GM21723 (cell line): Measurements from ENCODE around the gene TMEM126B.
"Not testable (repeated sequence)": the region's sequence is repeated elsewhere in the genome, so short reads cannot be mapped to it uniquely, and the experiment has no call there.

Experiments
- ATAC-seq: cut with Tn5 transposase; IDR thresholded peaks from one replicate; pipeline ENCODE4 v1.9.1; 2021; ENCODE audit warnings: mild to moderate bottlenecking, moderate library complexity; ENCODE audit not compliant: unreplicated experiment

The TMEM126B gene

GRCh38 chr11:85647604-85648299 lies 19.4 kb downstream of the TMEM126B start, which contains the start of gene TMEM126A:
TMEM126A (plus strand) TSS chr11:85647967; CDS start chr11:85650256, 2,289 bp downstream.
- peak; percentile 100 for ATAC-seq

GRCh38 chr11:85651118-85651517 lies 22.7 kb downstream of the TMEM126B start:
- no peak for ATAC-seq

- no peak for ATAC-seq
These were observed 24.5 kb downstream of the TMEM126B start for GRCh38 chr11:85652786-85653447.

GRCh38 chr11:85654343-85654742 lies 25.9 kb downstream of the TMEM126B start:
- not testable (repeated sequence) for ATAC-seq

GRCh38 chr11:85656777-85657176 lies 28.4 kb downstream of the TMEM126B start:
- no peak for ATAC-seq

GRCh38 chr11:85658180-85658579 lies 29.8 kb downstream of the TMEM126B start:
- no peak for ATAC-seq

- no peak for ATAC-seq
These were observed 33.7 kb downstream of the TMEM126B start for GRCh38 chr11:85661972-85662664.

GRCh38 chr11:85663080-85663752 lies 34.8 kb downstream of the TMEM126B start:
- ATAC-seq, result no peak

GRCh38 chr11:85663753-85664614 lies 35.6 kb downstream of the TMEM126B start:
- peak; percentile 79 for ATAC-seq

GRCh38 chr11:85664615-85665481 lies 36.5 kb downstream of the TMEM126B start, which contains the start of gene CREBZF:
CREBZF (minus strand) TSS chr11:85665129; CDS start chr11:85664875, 254 bp downstream.
- ATAC-seq, result peak; percentile 90

GRCh38 chr11:85665733-85666132 lies 37.3 kb downstream of the TMEM126B start:
- ATAC-seq, result no peak

GRCh38 chr11:85666687-85667086 lies 38.3 kb downstream of the TMEM126B start:
- ATAC-seq, result no peak

GRCh38 chr11:85668157-85668556 lies 39.8 kb downstream of the TMEM126B start:
- ATAC-seq, result no peak

GRCh38 chr11:85670949-85671663 lies 42.7 kb downstream of the TMEM126B start:
- ATAC-seq, result not testable (repeated sequence)

GRCh38 chr11:85672105-85672902 lies 43.9 kb downstream of the TMEM126B start:
- ATAC-seq, result no peak

GRCh38 chr11:85673393-85673792 lies 45.0 kb downstream of the TMEM126B start:
- no peak for ATAC-seq

- no peak for ATAC-seq
These were observed 51.2 kb downstream of the TMEM126B start for GRCh38 chr11:85679576-85679975.

- ATAC-seq, result no peak
These were observed 52.5 kb downstream of the TMEM126B start for GRCh38 chr11:85680897-85681296.
